HUDEP-2 (cell line): ENCODE results near the gene AKAP6.
A peak's percentile ranks its signal among the peaks of the same experiment; 100 is the strongest.

ENCODE experiments used
- DNase-seq, 76 experiments: peaks; one replicate each; lab custom pipeline; 2025; ENCODE audit not compliant: unreplicated experiment in 76 of 76; lab: John Stamatoyannopoulos, UW

Gene AKAP6

GRCh38 chr14:32513571-32514009, 184.5 kb downstream of the AKAP6 start:
- no peak for DNase-seq

GRCh38 chr14:32514236-32514635, 185.1 kb downstream of the AKAP6 start:
- no peak for DNase-seq

GRCh38 chr14:32514681-32515080, 185.6 kb downstream of the AKAP6 start:
- no peak for DNase-seq

- no peak for DNase-seq
These were observed 195.7 kb downstream of the AKAP6 start for GRCh38 chr14:32524609-32525375.

GRCh38 chr14:32525591-32525990, 196.5 kb downstream of the AKAP6 start:
- no peak for DNase-seq

GRCh38 chr14:32530800-32531199, 201.7 kb downstream of the AKAP6 start:
- DNase-seq = no peak

- no peak for DNase-seq
These were observed 202.9 kb downstream of the AKAP6 start for GRCh38 chr14:32531942-32532515.

- DNase-seq = no peak
These were observed 205.0 kb downstream of the AKAP6 start for GRCh38 chr14:32534145-32534544.

- DNase-seq = no peak
These were observed 207.1 kb downstream of the AKAP6 start for GRCh38 chr14:32536175-32536574.

- DNase-seq = no peak
These were observed 208.1 kb downstream of the AKAP6 start for GRCh38 chr14:32537166-32537565.

- DNase-seq = no peak
These were observed 213.4 kb downstream of the AKAP6 start for GRCh38 chr14:32542507-32542906.

- DNase-seq = no peak
These were observed 216.0 kb downstream of the AKAP6 start for GRCh38 chr14:32545095-32545494.

- DNase-seq = no peak
These were observed 216.6 kb downstream of the AKAP6 start for GRCh38 chr14:32545506-32546210.

- DNase-seq = no peak
These were observed 217.1 kb downstream of the AKAP6 start for GRCh38 chr14:32546246-32546645.

GRCh38 chr14:32552766-32553165, 223.7 kb downstream of the AKAP6 start:
- DNase-seq = no peak

- DNase-seq = no peak
These were observed 229.9 kb downstream of the AKAP6 start for GRCh38 chr14:32559048-32559447.

GRCh38 chr14:32559590-32559989, 230.5 kb downstream of the AKAP6 start:
- no peak for DNase-seq

- peak in 25 of 76 experiments; percentile 2 to 45 (median 17) for DNase-seq
These were observed 231.2 kb downstream of the AKAP6 start for GRCh38 chr14:32560209-32560857.

- DNase-seq = no peak
These were observed 232.4 kb downstream of the AKAP6 start for GRCh38 chr14:32561520-32561919.

GRCh38 chr14:32564596-32564995, 235.5 kb downstream of the AKAP6 start:
- DNase-seq = no peak

- no peak for DNase-seq
These were observed 236.2 kb downstream of the AKAP6 start for GRCh38 chr14:32565256-32565655.
